ENCODE results near the gene DAAM1.

GRCh38 chr14:59281609-59282377 is 93.3 kb downstream of the DAAM1 start:
- TF ChIP-seq CTCF (optimal IDR thresholded peaks at IDR 0.05 in 1 of 3, IDR thresholded peaks at IDR 0.05 in 1 of 3, conservative IDR thresholded peaks at IDR 0.05 in 1 of 3; ENCODE audit: extremely low read depth in 1 of 3, insufficient read depth in 2 of 3, low read length in 3 of 3) (no peak), EZH2 (IDR thresholded peaks at IDR 0.05; ENCODE audit: low read length) (no peak)
